ENCODE data around the gene CSNK1G2. TPM values are rescaled to one million over a fixed set of nuclear protein-coding genes. Genes with fewer than 3 reads are reported as not detected.

The CSNK1G2 gene
- total and polyA plus RNA-seq, 2 of the 13 experiments (the other 11 are each of a cell fraction or from before 2014, with no cell fraction given): 53.8 to 72.5 TPM

DNA sequence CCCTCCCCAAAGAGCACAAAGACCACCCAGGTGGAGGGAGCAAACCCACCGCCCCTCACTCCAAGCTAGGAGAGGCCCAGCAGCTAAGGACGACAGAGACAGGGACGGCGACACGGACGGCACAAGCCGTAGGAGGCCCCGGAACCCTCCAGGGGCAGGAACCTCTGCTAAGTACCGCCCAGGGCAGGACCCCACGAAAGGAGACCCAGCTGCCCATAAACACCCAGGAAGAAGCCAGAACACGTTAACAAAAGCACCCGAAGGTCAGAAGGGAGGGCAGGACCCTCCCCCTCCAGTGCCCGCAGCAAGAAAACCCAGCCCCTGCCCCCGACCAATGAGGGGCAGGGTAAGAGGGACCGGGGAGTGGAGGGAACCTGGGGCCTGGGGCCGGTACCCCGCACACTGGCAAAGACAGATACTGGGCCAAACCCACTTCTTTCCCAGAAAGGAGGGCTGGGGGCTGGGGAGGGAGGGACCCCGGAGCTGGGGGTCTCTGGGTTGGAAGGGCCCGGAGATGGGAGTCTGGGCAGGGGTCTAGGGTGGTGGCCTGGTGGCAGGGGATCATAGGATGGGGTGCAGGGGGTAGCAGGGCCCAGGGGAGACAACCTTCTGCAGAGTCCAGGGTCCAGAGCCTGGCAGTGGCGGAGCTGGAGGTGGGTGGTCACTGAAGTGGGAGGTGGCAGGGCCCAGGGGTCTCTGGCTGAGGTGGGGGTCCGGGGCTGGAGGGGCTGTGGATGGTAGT is 72.1 kb downstream of the CSNK1G2 start:
- H3K4me2 ChIP-seq (ENCODE audit: low read depth, low read length): no peak overlapping the region
- 100% methylated on average over 14 of the region's 21 CpGs for WGBS (ENCODE audit: low lambda C conversion rate)
- no peak for FAIRE-seq
- intact Hi-C loops (cut with micrococcal nuclease; ENCODE audit: unreplicated experiment) (loop anchor here (10.0 kb wide), 1 partner anchor 142 kb away; the partner anchor contains the start of gene AP3D1), in situ Hi-C loops (cut with HindIII; ENCODE audit: extremely low pct_ligation_motif_present, low pct_unique_long_range_greater_than_20kb) (no loop called here)
- no peaks in the 10 kb centered on the region for H3K27me3 ChIP-seq (ENCODE audit: control insufficient read depth in 1 of 2, insufficient read depth in 2 of 2, low read length in 2 of 2)
- peaks cover 2% of the 10 kb centered on the region for H3K79me2 ChIP-seq (ENCODE audit: insufficient read depth, low read length)
- H3K27ac ChIP-seq (ENCODE audit: extremely low read length, insufficient read depth, low read length): no peak overlapping the region
- no peak overlapping the region for H3K4me3 ChIP-seq (replicated peaks in 1 of 3; ENCODE audit: insufficient read depth in 1 of 3, low read depth in 2 of 3, low read length in 3 of 3)
- H3K9me3 ChIP-seq (ENCODE audit: low read length): no peaks in the 10 kb centered on the region
- no peak for DNase-seq (ENCODE audit: low spot score)
- no peak overlapping the region for H3K9ac ChIP-seq (ENCODE audit: insufficient read depth, low read depth, low read length)
- TF ChIP-seq SMAD9 (CRISPR knock-in tag; IDR thresholded peaks at IDR 0.05) (no peak), ZNF510 (CRISPR knock-in tag; IDR thresholded peaks at IDR 0.05; ENCODE audit: low read depth) (no peak), ZNF615 (CRISPR knock-in tag; IDR thresholded peaks at IDR 0.05; ENCODE audit: borderline replicate concordance) (no peak), ZNF563 (CRISPR knock-in tag; IDR thresholded peaks at IDR 0.05) (no peak), RBM22 (optimal IDR thresholded peaks at IDR 0.05; ENCODE audit: low read length) (no peak), ZNF17 (CRISPR knock-in tag; IDR thresholded peaks at IDR 0.05) (no peak), PHB2 (IDR thresholded peaks at IDR 0.05; ENCODE audit: partially characterized antibody) (no peak), JUNB (CRISPR knock-in tag; IDR thresholded peaks at IDR 0.05; ENCODE audit: borderline replicate concordance) (no peak), STAT5B (CRISPR knock-in tag; IDR thresholded peaks at IDR 0.05) (no peak), PHF21A (CRISPR knock-in tag; IDR thresholded peaks at IDR 0.05) (no peak)
- TF ChIP-seq, protein P1, sequence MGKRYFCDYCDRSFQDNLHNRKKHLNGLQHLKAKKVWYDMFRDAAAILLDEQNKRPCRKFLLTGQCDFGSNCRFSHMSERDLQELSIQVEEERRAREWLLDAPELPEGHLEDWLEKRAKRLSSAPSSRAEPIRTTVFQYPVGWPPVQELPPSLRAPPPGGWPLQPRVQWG (CRISPR knock-in tag; IDR thresholded peaks at IDR 0.05; ENCODE audit: borderline replicate concordance, low read depth): no peak
- TF ChIP-seq, protein P2, sequence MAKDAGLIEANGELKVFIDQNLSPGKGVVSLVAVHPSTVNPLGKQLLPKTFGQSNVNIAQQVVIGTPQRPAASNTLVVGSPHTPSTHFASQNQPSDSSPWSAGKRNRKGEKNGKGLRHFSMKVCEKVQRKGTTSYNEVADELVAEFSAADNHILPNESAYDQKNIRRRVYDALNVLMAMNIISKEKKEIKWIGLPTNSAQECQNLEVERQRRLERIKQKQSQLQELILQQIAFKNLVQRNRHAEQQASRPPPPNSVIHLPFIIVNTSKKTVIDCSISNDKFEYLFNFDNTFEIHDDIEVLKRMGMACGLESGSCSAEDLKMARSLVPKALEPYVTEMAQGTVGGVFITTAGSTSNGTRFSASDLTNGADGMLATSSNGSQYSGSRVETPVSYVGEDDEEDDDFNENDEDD (CRISPR knock-in tag; IDR thresholded peaks at IDR 0.05; ENCODE audit: borderline replicate concordance): no peak
- TF ChIP-seq, protein P3, sequence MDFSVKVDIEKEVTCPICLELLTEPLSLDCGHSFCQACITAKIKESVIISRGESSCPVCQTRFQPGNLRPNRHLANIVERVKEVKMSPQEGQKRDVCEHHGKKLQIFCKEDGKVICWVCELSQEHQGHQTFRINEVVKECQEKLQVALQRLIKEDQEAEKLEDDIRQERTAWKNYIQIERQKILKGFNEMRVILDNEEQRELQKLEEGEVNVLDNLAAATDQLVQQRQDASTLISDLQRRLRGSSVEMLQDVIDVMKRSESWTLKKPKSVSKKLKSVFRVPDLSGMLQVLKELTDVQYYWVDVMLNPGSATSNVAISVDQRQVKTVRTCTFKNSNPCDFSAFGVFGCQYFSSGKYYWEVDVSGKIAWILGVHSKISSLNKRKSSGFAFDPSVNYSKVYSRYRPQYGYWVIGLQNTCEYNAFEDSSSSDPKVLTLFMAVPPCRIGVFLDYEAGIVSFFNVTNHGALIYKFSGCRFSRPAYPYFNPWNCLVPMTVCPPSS (IDR thresholded peaks at IDR 0.05): no peak
- TF ChIP-seq, protein P4, sequence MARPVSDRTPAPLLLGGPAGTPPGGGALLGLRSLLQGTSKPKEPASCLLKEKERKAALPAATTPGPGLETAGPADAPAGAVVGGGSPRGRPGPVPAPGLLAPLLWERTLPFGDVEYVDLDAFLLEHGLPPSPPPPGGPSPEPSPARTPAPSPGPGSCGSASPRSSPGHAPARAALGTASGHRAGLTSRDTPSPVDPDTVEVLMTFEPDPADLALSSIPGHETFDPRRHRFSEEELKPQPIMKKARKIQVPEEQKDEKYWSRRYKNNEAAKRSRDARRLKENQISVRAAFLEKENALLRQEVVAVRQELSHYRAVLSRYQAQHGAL (CRISPR knock-in tag; IDR thresholded peaks at IDR 0.05; ENCODE audit: not compliant biosample characterization): no peak
- TF ChIP-seq, protein P5, sequence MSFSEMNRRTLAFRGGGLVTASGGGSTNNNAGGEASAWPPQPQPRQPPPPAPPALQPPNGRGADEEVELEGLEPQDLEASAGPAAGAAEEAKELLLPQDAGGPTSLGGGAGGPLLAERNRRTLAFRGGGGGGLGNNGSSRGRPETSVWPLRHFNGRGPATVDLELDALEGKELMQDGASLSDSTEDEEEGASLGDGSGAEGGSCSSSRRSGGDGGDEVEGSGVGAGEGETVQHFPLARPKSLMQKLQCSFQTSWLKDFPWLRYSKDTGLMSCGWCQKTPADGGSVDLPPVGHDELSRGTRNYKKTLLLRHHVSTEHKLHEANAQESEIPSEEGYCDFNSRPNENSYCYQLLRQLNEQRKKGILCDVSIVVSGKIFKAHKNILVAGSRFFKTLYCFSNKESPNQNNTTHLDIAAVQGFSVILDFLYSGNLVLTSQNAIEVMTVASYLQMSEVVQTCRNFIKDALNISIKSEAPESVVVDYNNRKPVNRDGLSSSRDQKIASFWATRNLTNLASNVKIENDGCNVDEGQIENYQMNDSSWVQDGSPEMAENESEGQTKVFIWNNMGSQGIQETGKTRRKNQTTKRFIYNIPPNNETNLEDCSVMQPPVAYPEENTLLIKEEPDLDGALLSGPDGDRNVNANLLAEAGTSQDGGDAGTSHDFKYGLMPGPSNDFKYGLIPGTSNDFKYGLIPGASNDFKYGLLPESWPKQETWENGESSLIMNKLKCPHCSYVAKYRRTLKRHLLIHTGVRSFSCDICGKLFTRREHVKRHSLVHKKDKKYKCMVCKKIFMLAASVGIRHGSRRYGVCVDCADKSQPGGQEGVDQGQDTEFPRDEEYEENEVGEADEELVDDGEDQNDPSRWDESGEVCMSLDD (CRISPR knock-in tag; IDR thresholded peaks at IDR 0.05; ENCODE audit: borderline replicate concordance): no peak
- peaks cover 23% of the 10 kb centered on the region for H3K4me1 ChIP-seq (ENCODE audit: insufficient read depth, low read length)
- H3K36me3 ChIP-seq (replicated peaks in 1 of 2; ENCODE audit: control insufficient read depth in 1 of 2, insufficient read depth in 2 of 2, low read length in 2 of 2): no peaks in the 10 kb centered on the region
- CTCF ChIA-PET (ENCODE audit: low intra/inter-chr PET ratio, low total read pairs): no interaction called here
- H2AFZ ChIP-seq (ENCODE audit: low read length): no peak overlapping the region
- POLR2A ChIA-PET: no interaction called here
- no TSS peak for BruUV-seq (replicated peaks)
- H4K20me1 ChIP-seq (ENCODE audit: insufficient read depth, low read length): peaks cover 2% of the 10 kb centered on the region; the same call in 1 of the 2 replicates
- ATAC-seq: no peak
